GM21390 (cell line): ENCODE results near the gene GCG.

Source experiments
- ATAC-seq: cut with Tn5 transposase; IDR thresholded peaks from one replicate; pipeline ENCODE4 v1.9.1; 2021; ENCODE audit not compliant: unreplicated experiment

GCG gene

DNA sequence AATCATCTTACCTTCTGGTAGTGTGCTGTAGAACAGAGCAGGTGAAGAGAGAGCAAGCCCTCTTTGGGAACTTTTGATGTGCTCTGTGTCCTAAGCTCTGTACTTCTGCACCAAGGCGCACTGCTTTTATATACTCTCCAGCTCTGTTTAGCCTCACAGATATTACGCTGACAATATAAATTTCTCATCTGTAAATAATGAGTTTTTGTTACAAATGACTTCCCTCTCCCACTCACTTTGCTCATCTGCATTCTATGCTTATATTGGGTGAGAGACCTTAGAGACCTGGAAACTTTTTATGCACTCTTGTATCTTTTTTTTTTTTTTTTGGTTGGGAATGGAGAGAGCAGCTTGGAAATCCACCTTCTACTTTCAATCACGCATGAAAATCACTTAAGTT is at the start of gene GCG:
GCG (minus strand) TSS at position 101 of the 400 bp plus-strand sequence. CDS start 3,069 bp downstream, outside the sequence.
- no peak for ATAC-seq

DNA sequence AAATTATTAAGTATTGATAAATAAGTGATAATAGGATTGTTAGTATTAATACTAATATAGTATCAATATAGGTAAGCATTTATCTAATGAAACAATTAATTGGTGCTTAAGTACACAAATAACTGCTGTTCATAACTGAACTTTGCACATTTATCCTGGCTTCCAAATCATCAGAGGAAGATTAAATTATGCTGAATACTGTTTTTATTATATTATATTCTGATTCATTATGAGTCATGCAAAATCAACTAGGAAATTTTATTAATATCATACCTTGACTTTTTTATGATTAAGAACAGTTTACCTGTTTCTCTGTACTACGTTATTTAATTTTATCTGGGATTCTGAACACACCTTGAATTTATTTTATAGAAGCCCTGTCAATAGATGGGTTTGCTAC is 48.6 kb upstream of the GCG start:
- ATAC-seq = no peak

DNA sequence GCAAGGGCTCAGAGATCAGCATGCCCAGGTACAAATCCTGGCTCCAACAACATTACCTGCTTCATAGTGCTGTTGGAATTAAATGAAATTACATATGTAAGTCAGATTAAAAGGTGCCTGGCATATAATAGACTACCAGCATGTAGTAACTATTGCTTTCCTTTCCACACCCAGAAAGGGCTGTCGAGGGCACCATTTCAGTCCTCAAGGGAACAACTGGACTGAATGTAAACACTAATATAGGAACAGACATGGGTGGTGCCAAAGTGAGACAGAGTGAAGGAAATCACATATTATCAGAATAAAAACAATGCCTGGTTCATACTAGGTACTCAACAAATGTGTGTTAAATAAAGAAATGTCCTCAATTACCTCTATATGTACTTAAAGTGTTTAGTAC is 47.9 kb upstream of the GCG start:
- no peak for ATAC-seq

DNA sequence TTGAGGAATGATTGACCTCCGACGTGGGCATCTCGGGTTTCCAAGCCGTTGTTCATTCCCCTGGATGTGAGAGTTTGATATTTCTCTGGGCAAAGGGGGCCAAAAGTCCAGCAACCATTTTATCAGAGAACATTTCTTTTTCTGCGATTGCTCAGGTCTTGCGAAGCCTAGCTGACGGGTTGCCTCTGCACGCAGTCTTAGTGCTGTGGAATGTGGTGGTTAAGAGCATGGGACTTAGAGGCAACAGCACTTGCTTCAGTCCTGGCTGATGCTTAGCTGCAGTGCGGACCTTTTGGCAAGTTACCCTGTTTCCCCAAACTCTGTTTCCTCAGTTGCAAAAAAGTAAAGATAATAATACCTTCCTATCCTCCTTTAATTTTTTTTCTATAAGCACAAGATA is 46.2 kb upstream of the GCG start:
- ATAC-seq = no peak

- no peak for ATAC-seq
Measured at GRCh38 chr2:162197069-162197825, 45.2 kb upstream of the GCG start.

DNA sequence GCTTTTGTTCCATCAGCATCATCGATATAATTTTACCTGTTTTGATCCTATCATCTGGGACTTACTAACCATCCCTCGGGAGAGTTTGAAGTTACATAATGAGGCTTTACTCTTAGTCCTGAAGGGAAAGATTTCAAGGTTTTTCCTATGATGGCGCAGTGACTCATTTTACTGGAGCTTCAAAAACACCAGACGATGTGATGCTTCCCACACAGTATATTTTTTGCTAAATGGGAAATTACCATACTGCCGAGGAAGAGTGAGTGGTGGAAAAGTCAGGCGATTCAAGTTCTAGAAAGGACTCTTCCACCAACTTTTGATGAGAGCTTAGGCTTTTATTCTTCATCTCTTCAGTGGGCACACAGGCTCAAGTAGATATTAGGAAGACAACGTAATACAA is 44.6 kb upstream of the GCG start:
- no peak for ATAC-seq

GRCh38 chr2:162188451-162188850 is 36.4 kb upstream of the GCG start:
- no peak for ATAC-seq

DNA sequence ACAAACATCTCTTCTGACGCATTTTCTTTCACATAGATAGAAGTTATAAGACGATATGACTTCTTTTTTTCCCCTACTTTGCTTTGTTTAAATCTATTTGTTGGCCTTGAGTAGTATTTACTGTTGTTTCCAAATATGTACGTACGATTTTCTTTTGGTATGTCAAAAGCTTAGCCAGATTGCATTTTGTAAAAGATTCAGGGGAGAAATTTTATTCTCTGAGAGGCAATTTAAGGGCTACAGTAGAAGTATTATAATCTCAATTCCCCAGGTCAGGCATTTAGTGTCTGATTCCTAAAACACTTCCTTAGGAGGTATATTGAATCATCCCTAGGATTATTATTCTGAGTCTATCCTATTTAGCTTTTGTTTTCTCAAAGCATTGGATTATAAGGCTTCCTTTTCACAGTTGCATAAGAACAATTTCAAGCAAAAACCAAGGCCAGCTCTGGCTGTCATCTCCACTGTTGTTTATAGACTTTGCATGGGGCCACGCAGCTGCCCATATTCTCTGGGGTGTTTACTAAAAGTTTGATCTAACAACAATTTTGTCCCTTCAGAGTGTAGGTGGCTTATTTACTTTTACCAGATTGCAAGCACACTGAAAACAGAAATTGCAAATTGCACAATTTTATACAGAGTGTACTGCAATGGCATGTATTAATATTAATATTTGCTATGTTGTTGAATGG is 33.6 kb upstream of the GCG start:
- ATAC-seq = no peak

- no peak for ATAC-seq
Measured at GRCh38 chr2:162184821-162185450, 32.9 kb upstream of the GCG start.

- no peak for ATAC-seq
Measured at GRCh38 chr2:162184359-162184758, 32.3 kb upstream of the GCG start.

GRCh38 chr2:162182395-162182794 is 30.3 kb upstream of the GCG start:
- no peak for ATAC-seq

GRCh38 chr2:162177301-162177700 is 25.3 kb upstream of the GCG start:
- ATAC-seq = no peak

DNA sequence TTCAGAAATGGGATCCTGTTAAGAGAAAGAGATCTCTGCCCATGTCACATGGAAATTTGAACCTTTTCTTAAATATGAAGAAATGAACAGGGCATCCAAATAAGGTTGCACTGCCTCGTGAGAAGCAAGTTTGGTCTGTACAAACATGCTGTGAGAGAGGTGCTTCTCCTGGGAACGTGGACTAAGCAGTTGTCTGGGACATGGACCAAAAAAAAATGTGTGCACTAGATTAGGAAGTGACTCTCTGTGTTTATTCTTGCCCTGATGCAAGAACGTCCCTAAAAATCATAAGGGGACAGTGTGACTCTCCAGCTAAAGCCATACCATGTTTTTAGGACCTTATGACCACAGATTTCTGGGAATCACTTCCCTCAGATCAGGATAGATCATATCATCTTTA is 23.7 kb upstream of the GCG start:
- no peak for ATAC-seq

GRCh38 chr2:162174746-162175145 is 22.7 kb upstream of the GCG start:
- no peak for ATAC-seq

GRCh38 chr2:162172802-162173370 is 20.8 kb upstream of the GCG start:
- no peak for ATAC-seq

DNA sequence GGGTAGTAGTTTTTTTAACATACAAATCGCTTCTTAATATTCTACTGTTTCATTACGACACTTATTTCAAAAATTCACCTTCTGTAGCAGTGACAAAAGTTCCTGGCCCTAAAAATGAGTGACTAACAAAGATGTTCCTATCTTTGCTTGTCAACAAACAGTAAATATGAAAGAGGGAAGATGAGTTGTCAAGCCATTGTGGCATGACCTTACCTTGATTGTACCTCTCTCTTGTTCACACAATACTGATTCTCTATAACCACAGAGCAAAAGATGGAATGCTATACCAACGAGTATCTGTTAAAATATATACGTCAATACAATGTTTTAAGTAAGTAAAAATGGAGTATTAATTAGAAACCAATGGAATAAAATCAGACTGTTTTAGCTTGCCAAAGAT is 14.7 kb upstream of the GCG start:
- ATAC-seq = no peak

GRCh38 chr2:162166174-162166573 is 14.1 kb upstream of the GCG start:
- no peak for ATAC-seq

GRCh38 chr2:162164802-162165201 is 12.8 kb upstream of the GCG start:
- ATAC-seq = no peak

DNA sequence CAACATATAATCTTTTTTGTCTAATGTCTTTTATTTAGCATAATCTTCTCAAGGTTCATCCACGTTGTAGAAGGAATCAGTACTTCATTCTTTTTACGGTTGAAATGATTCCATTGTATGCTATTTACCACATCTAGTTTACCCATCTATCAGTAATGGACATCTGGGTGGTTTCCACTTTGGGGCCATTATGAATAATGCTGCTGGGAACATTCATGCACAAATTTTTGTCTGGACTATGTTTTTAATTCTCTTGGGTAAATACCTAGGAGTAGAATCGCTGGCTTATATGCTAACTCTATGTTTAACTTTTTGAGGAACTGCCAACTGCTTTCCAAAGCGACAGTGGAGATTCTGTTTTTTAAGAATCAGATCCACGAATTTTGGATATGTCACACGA is 7.4 kb upstream of the GCG start:
- ATAC-seq = no peak

GRCh38 chr2:162156149-162156548 is 4.1 kb upstream of the GCG start:
- ATAC-seq = no peak

- ATAC-seq = no peak
Measured at GRCh38 chr2:162155093-162155492, 3.0 kb upstream of the GCG start.
